Renal pelvis (tissue), 4 donors: Measurements from ENCODE around the gene CPLX3. TPM values are rescaled to one million over a fixed set of nuclear protein-coding genes. Genes with fewer than 3 reads are reported as not detected.

Experiments used
- DNase-seq: peaks from one replicate; pipeline ENCODE4 v3.0.0-alpha.2; 2013
- polyA plus RNA-seq, 3 donors: library from polyadenylated mRNA; unstranded; fragments of 120-200 nt; gene quantifications; one replicate each; pipeline ENCODE4 v1.2.1, GENCODE V29; 2013; ENCODE audit not compliant: insufficient read length in 3 of 3

CPLX3 gene
- polyA plus RNA-seq, 3 donors, result 0.08 to 0.09 TPM; not detected in 1

GRCh38 chr15:74844319-74845207, 18.1 kb downstream of the CPLX3 start:
- no peak for DNase-seq

- DNase-seq, result no peak
These were observed 18.8 kb downstream of the CPLX3 start for GRCh38 chr15:74845208-74845568.

GRCh38 chr15:74845581-74845980, 19.2 kb downstream of the CPLX3 start:
- DNase-seq, result no peak

GRCh38 chr15:74847432-74847831, 21.0 kb downstream of the CPLX3 start:
- DNase-seq, result no peak

GRCh38 chr15:74850393-74850792, 24.0 kb downstream of the CPLX3 start:
- DNase-seq, result no peak

- no peak for DNase-seq
These were observed 25.5 kb downstream of the CPLX3 start for GRCh38 chr15:74851960-74852359.

GRCh38 chr15:74854453-74855022, 28.1 kb downstream of the CPLX3 start:
- no peak for DNase-seq

- no peak for DNase-seq
These were observed 29.4 kb downstream of the CPLX3 start for GRCh38 chr15:74855857-74856256.

- no peak for DNase-seq
These were observed 30.1 kb downstream of the CPLX3 start for GRCh38 chr15:74856537-74856936.

GRCh38 chr15:74857082-74857655, 30.7 kb downstream of the CPLX3 start:
- no peak for DNase-seq

- no peak for DNase-seq
These were observed 31.4 kb downstream of the CPLX3 start for GRCh38 chr15:74857671-74858368.

- no peak for DNase-seq
These were observed 31.9 kb downstream of the CPLX3 start for GRCh38 chr15:74858369-74858740.

GRCh38 chr15:74863239-74864056, 37.0 kb downstream of the CPLX3 start:
- DNase-seq, result no peak

- DNase-seq, result no peak
These were observed 37.9 kb downstream of the CPLX3 start for GRCh38 chr15:74864296-74864695.

GRCh38 chr15:74865316-74865715, 38.9 kb downstream of the CPLX3 start:
- DNase-seq, result no peak

- no peak for DNase-seq
These were observed 39.7 kb downstream of the CPLX3 start for GRCh38 chr15:74866090-74866489.

- DNase-seq, result no peak
These were observed 41.1 kb downstream of the CPLX3 start for GRCh38 chr15:74867466-74868038.

GRCh38 chr15:74868059-74868458, 41.6 kb downstream of the CPLX3 start:
- no peak for DNase-seq

GRCh38 chr15:74869372-74869725, 42.9 kb downstream of the CPLX3 start:
- no peak for DNase-seq

- no peak for DNase-seq
These were observed 43.4 kb downstream of the CPLX3 start for GRCh38 chr15:74869726-74870407.
